ENCODE results near the gene KLK8.

GRCh38 chr19:51000981-51001380 lies 423 bp downstream of the KLK8 start:
- TF ChIP-seq POLR2A (IDR thresholded peaks at IDR 0.05) (no peak), CTCF (IDR thresholded peaks at IDR 0.05) (no peak)

Measured in esophagus squamous epithelium (tissue), 4 donors.